HCT116 (cell line): ENCODE results near the gene TAF5L. TPM values are rescaled to one million over a fixed set of nuclear protein-coding genes. Genes with fewer than 3 reads are reported as not detected.

Experiments used
- ATAC-seq: fragments of 200-7000 bp; cut with Tn5 transposase; 2 replicates; pipeline ENCODE4 v1.9.1; 2020; ENCODE audit warnings: mild to moderate bottlenecking, moderate library complexity
- BruUV-seq: library from RNA; stranded (reverse); fragments of 400-500 nt; replicated peaks from 2 replicates; lab custom pipeline; 2021; lab: Mats Ljungman, UMichigan
- CTCF ChIA-PET: fragments of 300-600 bp; sonication (Branson Sonifier 250); formaldehyde crosslinking; loops from one replicate; lab custom pipeline; 2021; ENCODE audit warnings: antibody characterized with exemption; lab: Charles Lee
- POLR2A ChIA-PET: fragments of 300-600, 350-600 bp; sonication (Branson Sonifier 250); formaldehyde crosslinking; loops from one replicate; lab custom pipeline; 2021; ENCODE audit warnings: antibody characterized with exemption; lab: Charles Lee
- RAD21 ChIA-PET, 2 experiments: fragments of 300-600 bp; sonication (Branson Sonifier 250); formaldehyde crosslinking; loops; one replicate each; lab custom pipeline; 2023; ENCODE audit warnings: low total read pairs in 2 of 2; ENCODE audit not compliant: uncharacterized antibody in 2 of 2, unreplicated experiment in 2 of 2, low non-redundant PET in 1 of 2; lab: Charles Lee
- DNase-seq: peaks from one replicate; pipeline ENCODE4 v3.0.0-alpha.2; 2010; ENCODE audit warnings: low read depth, low spot score
- H2AFZ ChIP-seq: fragments of 200-600 bp; shearing (Covaris generic), sonication (generic); 2 replicates; pipeline ENCODE4 v1.6.1; 2017; ENCODE audit warnings: low read depth, mixed run types, mixed read lengths, antibody characterized with exemption, low read length; ENCODE audit not compliant: poor library complexity, severe bottlenecking
- H3K27ac ChIP-seq: 2 replicates; pipeline ENCODE4 v1.5.1; 2012; ENCODE audit warnings: low read depth, low read length
- H3K27me3 ChIP-seq: fragments of 200-600 bp; sonication (generic); 2 replicates; pipeline ENCODE4 v1.6.1; 2016; ENCODE audit warnings: mixed run types, low read length, mixed read lengths; ENCODE audit not compliant: insufficient read depth
- H3K36me3 ChIP-seq, 2 experiments: fragments of 200-500 bp in 1 of 2; fragments of 200-600 bp in 1 of 2; sonication (Bioruptor generic) in 1 of 2; sonication (generic) in 1 of 2; 2 replicates each; pipeline versions ENCODE4 v1.5.1 to v1.6.1; 2014 to 2016; ENCODE audit warnings: low read length in 2 of 2, inconsistent platforms in 1 of 2, mixed read lengths in 1 of 2, mixed run types in 1 of 2; ENCODE audit not compliant: insufficient read depth in 2 of 2, control insufficient read depth in 1 of 2
- H3K4me1 ChIP-seq, 2 experiments: fragments of 200-600 bp in 1 of 2; sonication (generic) in 1 of 2; 2 replicates each; pipeline versions ENCODE4 v1.5.1 to v1.6.1; 2012 to 2017; ENCODE audit warnings: low read length in 2 of 2, inconsistent platforms in 1 of 2, mild to moderate bottlenecking in 1 of 2, mixed read lengths in 1 of 2, mixed run types in 1 of 2, moderate library complexity in 1 of 2; ENCODE audit not compliant: insufficient read depth in 2 of 2, control insufficient read depth in 1 of 2
- H3K4me2 ChIP-seq: fragments of 200-600 bp; sonication (generic); 2 replicates; pipeline ENCODE4 v1.6.1; 2017; ENCODE audit warnings: mixed run types, low read length, mixed read lengths
- H3K4me3 ChIP-seq, 2 experiments: fragments of 200-600 bp in 1 of 2; sonication (generic) in 1 of 2; replicated peaks in 1 of 2; 2 replicates each; pipeline ENCODE4 v1.5.1; 2011 to 2016; ENCODE audit warnings: low read length in 2 of 2, control low read depth in 1 of 2, low read depth in 1 of 2, mild to moderate bottlenecking in 1 of 2, mixed read lengths in 1 of 2, mixed run types in 1 of 2
- H3K79me2 ChIP-seq: fragments of 200-600 bp; sonication (generic); 2 replicates; pipeline ENCODE4 v1.6.1; 2017; ENCODE audit warnings: mild to moderate bottlenecking, mixed run types, low read length, moderate library complexity, mixed read lengths; ENCODE audit not compliant: insufficient read depth
- H3K9ac ChIP-seq: fragments of 200-600 bp; sonication (generic); 2 replicates; pipeline ENCODE4 v1.6.1; 2016; ENCODE audit warnings: low read length, mixed read lengths
- H3K9me2 ChIP-seq: fragments of 200-600 bp; sonication (generic), shearing (Covaris generic); 2 replicates; pipeline ENCODE4 v1.6.1; 2017; ENCODE audit warnings: mixed run types, mild to moderate bottlenecking, moderate library complexity; ENCODE audit not compliant: insufficient read depth
- H3K9me3 ChIP-seq, 2 experiments: fragments of 200-500 bp in 1 of 2; fragments of 200-600 bp in 1 of 2; sonication (Bioruptor generic) in 1 of 2; sonication (generic) in 1 of 2; 2 replicates each; pipeline ENCODE4 v1.6.1; 2014 to 2017; ENCODE audit warnings: low read length in 2 of 2, mixed read lengths in 2 of 2, inconsistent platforms in 1 of 2, low read depth in 1 of 2, mild to moderate bottlenecking in 1 of 2, mixed run types in 1 of 2, moderate library complexity in 1 of 2; ENCODE audit not compliant: control insufficient read depth in 1 of 2, insufficient read depth in 1 of 2
- H4K20me1 ChIP-seq: fragments of 200-600 bp; sonication (generic), shearing (Covaris generic); 2 replicates; pipeline ENCODE4 v1.6.1; 2017; ENCODE audit warnings: mixed run types, mild to moderate bottlenecking, moderate library complexity; ENCODE audit not compliant: insufficient read depth
- CBX3 ChIP-seq: IDR thresholded peaks from 2 replicates; pipeline ENCODE4 v1.6.1; 2012; ENCODE audit warnings: low read depth
- POLR2AphosphoS5 ChIP-seq: IDR thresholded peaks from 2 replicates; pipeline ENCODE4 v1.6.1; 2011; ENCODE audit warnings: mild to moderate bottlenecking, low read depth, low read length, moderate library complexity
- SP1 ChIP-seq: IDR thresholded peaks from 2 replicates; pipeline ENCODE4 v1.6.1; 2012; ENCODE audit warnings: low read depth
- TCF7L2 ChIP-seq: IDR thresholded peaks from 2 replicates; pipeline ENCODE4 v1.7.0; 2011; ENCODE audit warnings: borderline replicate concordance, inconsistent platforms; ENCODE audit not compliant: insufficient read depth, insufficient read length; ENCODE audit errors: extremely low read depth
- YY1 ChIP-seq: IDR thresholded peaks from 2 replicates; pipeline ENCODE4 v1.6.1; 2011; ENCODE audit warnings: low read length, low read depth, moderate library complexity, mild to moderate bottlenecking; ENCODE audit not compliant: insufficient replicate concordance; ENCODE audit errors: extremely low read depth
- ZNF274 ChIP-seq: fragments of 200-500 bp; sonication (Bioruptor generic); IDR thresholded peaks from 2 replicates; pipeline ENCODE4 v1.6.1; 2014; ENCODE audit warnings: mild to moderate bottlenecking, low read depth, low read length, inconsistent platforms
- intact Hi-C: fragments of 100-400 bp; cut with micrococcal nuclease; formaldehyde crosslinking; loops from 2 replicates; pipeline ENCODE4 v1.10.0; 2022
- total RNA-seq: library from RNA; stranded (reverse); gene quantifications from one replicate; pipeline ENCODE4 v1.2.1, GENCODE V29; 2021; ENCODE audit not compliant: unreplicated experiment
- TF ChIP-seq, protein P1 (sequence below), 3 experiments: fragments of 200-600 bp in 1 of 3; sonication (generic) in 1 of 3; IDR thresholded peaks in 2 of 3; conservative IDR thresholded peaks in 1 of 3; 2 replicates each; pipeline ENCODE4 v1.5.1; 2012 to 2017; ENCODE audit warnings: low read depth in 2 of 3, low read length in 2 of 3, antibody characterized with exemption in 1 of 3, borderline replicate concordance in 1 of 3, control low read depth in 1 of 3, mild to moderate bottlenecking in 1 of 3, mixed read lengths in 1 of 3, mixed run types in 1 of 3, moderate library complexity in 1 of 3; ENCODE audit not compliant: insufficient read depth in 1 of 3
- TF ChIP-seq, protein P2 (sequence below): IDR thresholded peaks from 2 replicates; pipeline ENCODE4 v1.6.1; 2011; ENCODE audit warnings: mild to moderate bottlenecking, low read length, moderate library complexity; ENCODE audit not compliant: insufficient replicate concordance; ENCODE audit errors: extremely low read depth

TAF5L gene
- total RNA-seq, 1 experiment from 2014 or later, result 22.4 TPM

DNA sequence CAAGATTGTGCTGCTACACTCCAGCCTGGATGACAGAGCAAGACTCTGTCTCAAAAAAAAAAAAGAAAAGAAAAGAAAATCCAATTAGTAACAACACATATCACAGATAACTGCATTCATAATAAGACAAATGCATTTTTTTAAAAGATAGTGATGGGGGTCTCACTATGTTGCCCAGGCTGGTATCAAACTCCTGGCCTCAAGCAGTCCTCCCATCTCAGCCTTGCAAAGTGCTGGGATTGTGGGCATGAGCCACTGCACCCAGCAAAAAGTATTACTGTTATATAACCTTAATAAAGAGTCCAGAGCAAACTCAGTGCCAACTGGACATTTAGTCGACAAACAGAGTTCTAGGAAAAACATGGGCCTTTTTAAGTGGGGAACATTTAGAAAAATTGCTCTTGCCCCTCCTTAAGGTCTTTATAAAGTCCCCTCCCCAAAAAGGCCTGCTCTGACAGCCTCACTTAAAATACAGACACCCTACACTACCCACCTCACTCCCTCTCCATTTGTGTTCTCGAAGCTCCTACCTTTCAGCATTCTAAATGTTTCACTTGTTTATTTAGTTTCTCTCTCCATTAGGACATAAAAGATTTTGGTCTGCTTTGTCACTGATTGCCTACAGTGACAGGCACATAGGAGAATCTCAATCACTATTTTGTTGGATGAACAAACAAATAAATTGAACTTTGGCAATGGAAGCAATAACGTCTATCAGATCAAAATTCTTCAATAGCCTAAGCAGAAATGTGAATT, 74.9 kb downstream of the TAF5L start:
- TF ChIP-seq, protein P1, sequence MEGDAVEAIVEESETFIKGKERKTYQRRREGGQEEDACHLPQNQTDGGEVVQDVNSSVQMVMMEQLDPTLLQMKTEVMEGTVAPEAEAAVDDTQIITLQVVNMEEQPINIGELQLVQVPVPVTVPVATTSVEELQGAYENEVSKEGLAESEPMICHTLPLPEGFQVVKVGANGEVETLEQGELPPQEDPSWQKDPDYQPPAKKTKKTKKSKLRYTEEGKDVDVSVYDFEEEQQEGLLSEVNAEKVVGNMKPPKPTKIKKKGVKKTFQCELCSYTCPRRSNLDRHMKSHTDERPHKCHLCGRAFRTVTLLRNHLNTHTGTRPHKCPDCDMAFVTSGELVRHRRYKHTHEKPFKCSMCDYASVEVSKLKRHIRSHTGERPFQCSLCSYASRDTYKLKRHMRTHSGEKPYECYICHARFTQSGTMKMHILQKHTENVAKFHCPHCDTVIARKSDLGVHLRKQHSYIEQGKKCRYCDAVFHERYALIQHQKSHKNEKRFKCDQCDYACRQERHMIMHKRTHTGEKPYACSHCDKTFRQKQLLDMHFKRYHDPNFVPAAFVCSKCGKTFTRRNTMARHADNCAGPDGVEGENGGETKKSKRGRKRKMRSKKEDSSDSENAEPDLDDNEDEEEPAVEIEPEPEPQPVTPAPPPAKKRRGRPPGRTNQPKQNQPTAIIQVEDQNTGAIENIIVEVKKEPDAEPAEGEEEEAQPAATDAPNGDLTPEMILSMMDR (IDR thresholded peaks at IDR 0.05 in 2 of 3, conservative IDR thresholded peaks at IDR 0.05 in 1 of 3; ENCODE audit: borderline replicate concordance in 1 of 3, insufficient read depth in 1 of 3, low read depth in 2 of 3, low read length in 2 of 3), result no peak
- no peak for TF ChIP-seq POLR2AphosphoS5
- no peak for TF ChIP-seq TCF7L2
- TF ChIP-seq ZNF274, result no peak
- no peak for TF ChIP-seq YY1
- TF ChIP-seq, protein P2, sequence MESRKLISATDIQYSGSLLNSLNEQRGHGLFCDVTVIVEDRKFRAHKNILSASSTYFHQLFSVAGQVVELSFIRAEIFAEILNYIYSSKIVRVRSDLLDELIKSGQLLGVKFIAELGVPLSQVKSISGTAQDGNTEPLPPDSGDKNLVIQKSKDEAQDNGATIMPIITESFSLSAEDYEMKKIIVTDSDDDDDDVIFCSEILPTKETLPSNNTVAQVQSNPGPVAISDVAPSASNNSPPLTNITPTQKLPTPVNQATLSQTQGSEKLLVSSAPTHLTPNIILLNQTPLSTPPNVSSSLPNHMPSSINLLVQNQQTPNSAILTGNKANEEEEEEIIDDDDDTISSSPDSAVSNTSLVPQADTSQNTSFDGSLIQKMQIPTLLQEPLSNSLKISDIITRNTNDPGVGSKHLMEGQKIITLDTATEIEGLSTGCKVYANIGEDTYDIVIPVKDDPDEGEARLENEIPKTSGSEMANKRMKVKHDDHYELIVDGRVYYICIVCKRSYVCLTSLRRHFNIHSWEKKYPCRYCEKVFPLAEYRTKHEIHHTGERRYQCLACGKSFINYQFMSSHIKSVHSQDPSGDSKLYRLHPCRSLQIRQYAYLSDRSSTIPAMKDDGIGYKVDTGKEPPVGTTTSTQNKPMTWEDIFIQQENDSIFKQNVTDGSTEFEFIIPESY, result no peak
- TF ChIP-seq CBX3, result no peak
- TF ChIP-seq SP1, result no peak
- BruUV-seq, result no TSS peak
- H3K4me1 ChIP-seq, result no peaks in the 10 kb centered on the region
- intact Hi-C loops, result no loop called here
- CTCF ChIA-PET, result no interaction called here
- POLR2A ChIA-PET, result interaction anchor here (0.5 kb wide), 1 partner anchor 646 kb away, joined by 4 read pairs; no protein-coding TSS in a partner anchor
- no peak overlapping the region for H3K27ac ChIP-seq
- H3K79me2 ChIP-seq, result peaks cover 26% of the 10 kb centered on the region
- H3K36me3 ChIP-seq, result peaks cover 2 to 9% of the 10 kb centered on the region in 2 experiments; a peak in 1 of 4 replicates
- no peak overlapping the region for H3K4me2 ChIP-seq
- no peaks in the 10 kb centered on the region for H4K20me1 ChIP-seq
- H3K9ac ChIP-seq, result no peak overlapping the region
- no peak for ATAC-seq
- RAD21 ChIA-PET, result no interaction called here
- H3K27me3 ChIP-seq, result no peaks in the 10 kb centered on the region
- H3K4me3 ChIP-seq, result no peak overlapping the region
- H3K9me3 ChIP-seq, result no peaks in the 10 kb centered on the region
- no peak for DNase-seq
- no peaks in the 10 kb centered on the region for H3K9me2 ChIP-seq
- H2AFZ ChIP-seq, result no peak overlapping the region
